HG03354 (cell line): ENCODE measurements around the gene BCL7A.
"Not testable (repeated sequence)": the region's sequence is repeated elsewhere in the genome, so short reads cannot be mapped to it uniquely, and the experiment has no call there.

Experiments used
- ATAC-seq: cut with Tn5 transposase; IDR thresholded peaks from one replicate; pipeline ENCODE4 v1.9.1; 2021; ENCODE audit warnings: mild to moderate bottlenecking; ENCODE audit not compliant: unreplicated experiment, poor library complexity, severe bottlenecking

The BCL7A gene

DNA sequence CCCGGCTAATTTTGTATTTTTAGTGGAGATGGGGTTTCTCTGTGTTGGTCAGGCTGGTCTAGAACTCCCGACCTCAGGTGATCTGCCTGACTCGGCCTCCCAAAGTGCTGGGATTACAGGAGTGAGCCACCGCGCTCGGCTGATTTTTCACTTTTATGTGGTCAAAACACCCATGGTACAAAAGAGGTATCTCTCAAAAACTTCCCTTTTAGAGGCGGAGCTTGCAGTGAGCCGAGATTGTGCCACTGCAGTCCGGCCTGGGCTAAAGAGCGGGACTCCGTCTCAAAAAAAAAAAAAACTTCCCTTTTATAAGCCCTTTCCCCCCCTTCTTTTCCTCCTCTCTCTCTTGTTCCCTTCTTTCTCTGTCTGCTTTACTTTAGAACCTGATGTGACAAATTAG, 83.8 kb downstream of the BCL7A start:
- ATAC-seq: not testable (repeated sequence)

GRCh38 chr12:122106843-122107242, 85.2 kb downstream of the BCL7A start:
- no peak for ATAC-seq

DNA sequence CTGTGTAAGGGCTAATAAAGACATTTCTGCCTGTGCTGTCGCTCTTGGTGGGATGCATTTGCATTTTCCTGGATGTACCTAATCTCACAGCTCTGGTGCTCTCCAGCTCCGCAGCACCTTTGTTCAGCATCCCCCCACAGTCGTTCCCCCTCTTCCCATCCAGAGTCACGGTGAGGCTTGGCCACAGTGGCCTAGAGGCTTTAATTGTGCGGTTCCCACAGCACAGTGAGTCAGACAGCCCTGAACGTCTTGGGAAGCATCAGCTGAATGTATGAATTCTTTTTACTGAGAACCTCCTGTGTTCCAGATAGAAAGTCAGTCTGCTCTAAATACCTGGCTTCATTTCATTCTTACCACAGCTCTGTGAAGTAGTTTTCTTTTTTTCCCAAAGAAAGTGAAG, 85.6 kb downstream of the BCL7A start:
- ATAC-seq: no peak

GRCh38 chr12:122111089-122111641, 89.5 kb downstream of the BCL7A start:
- no peak for ATAC-seq
